DMS114 treated with DMSO at 0.1 percent for 48 hours (cell line): Measurements from ENCODE around the gene MICAL2.

Source experiments
- DNase-seq: peaks from one replicate; lab custom pipeline; 2025; ENCODE audit not compliant: unreplicated experiment; lab: John Stamatoyannopoulos, UW

MICAL2 gene

GRCh38 chr11:12075822-12076821, 34.3 kb upstream of the MICAL2 start:
- DNase-seq, result no peak

GRCh38 chr11:12076840-12077534, 33.4 kb upstream of the MICAL2 start:
- DNase-seq, result no peak

- DNase-seq, result no peak
These were observed 32.7 kb upstream of the MICAL2 start for GRCh38 chr11:12077535-12078280.

- DNase-seq, result no peak
These were observed 30.4 kb upstream of the MICAL2 start for GRCh38 chr11:12079726-12080556.

GRCh38 chr11:12083380-12083779, 27.0 kb upstream of the MICAL2 start:
- no peak for DNase-seq

- no peak for DNase-seq
These were observed 26.1 kb upstream of the MICAL2 start for GRCh38 chr11:12084256-12084655.

GRCh38 chr11:12085371-12086251, 24.8 kb upstream of the MICAL2 start:
- DNase-seq, result no peak

- no peak for DNase-seq
These were observed 23.9 kb upstream of the MICAL2 start for GRCh38 chr11:12086271-12087074.

GRCh38 chr11:12087075-12088004, 23.1 kb upstream of the MICAL2 start:
- no peak for DNase-seq

GRCh38 chr11:12088047-12088481, 22.3 kb upstream of the MICAL2 start:
- DNase-seq, result no peak

GRCh38 chr11:12088531-12088930, 21.9 kb upstream of the MICAL2 start:
- DNase-seq, result no peak

- DNase-seq, result no peak
These were observed 21.3 kb upstream of the MICAL2 start for GRCh38 chr11:12089041-12089440.

- no peak for DNase-seq
These were observed 20.9 kb upstream of the MICAL2 start for GRCh38 chr11:12089473-12089872.

GRCh38 chr11:12090061-12090591, 20.3 kb upstream of the MICAL2 start:
- DNase-seq, result no peak

GRCh38 chr11:12090761-12091258, 19.6 kb upstream of the MICAL2 start:
- no peak for DNase-seq

- DNase-seq, result no peak
These were observed 18.3 kb upstream of the MICAL2 start for GRCh38 chr11:12091956-12092558.

- no peak for DNase-seq
These were observed 17.7 kb upstream of the MICAL2 start for GRCh38 chr11:12092714-12093113.
